HG03469 (cell line): Measurements from ENCODE around the gene KIAA0319L.
"Not testable (repeated sequence)": the region's sequence is repeated elsewhere in the genome, so short reads cannot be mapped to it uniquely, and the experiment has no call there.

Source experiments
- ATAC-seq: cut with Tn5 transposase; IDR thresholded peaks from one replicate; pipeline ENCODE4 v1.9.1; 2021; ENCODE audit warnings: mild to moderate bottlenecking, moderate library complexity, moderate number of reproducible peaks; ENCODE audit not compliant: unreplicated experiment

KIAA0319L gene

GRCh38 chr1:35581621-35582020 lies 24.4 kb upstream of the KIAA0319L start:
- ATAC-seq: not testable (repeated sequence)

GRCh38 chr1:35580949-35581388 lies 23.8 kb upstream of the KIAA0319L start:
- no peak for ATAC-seq

DNA sequence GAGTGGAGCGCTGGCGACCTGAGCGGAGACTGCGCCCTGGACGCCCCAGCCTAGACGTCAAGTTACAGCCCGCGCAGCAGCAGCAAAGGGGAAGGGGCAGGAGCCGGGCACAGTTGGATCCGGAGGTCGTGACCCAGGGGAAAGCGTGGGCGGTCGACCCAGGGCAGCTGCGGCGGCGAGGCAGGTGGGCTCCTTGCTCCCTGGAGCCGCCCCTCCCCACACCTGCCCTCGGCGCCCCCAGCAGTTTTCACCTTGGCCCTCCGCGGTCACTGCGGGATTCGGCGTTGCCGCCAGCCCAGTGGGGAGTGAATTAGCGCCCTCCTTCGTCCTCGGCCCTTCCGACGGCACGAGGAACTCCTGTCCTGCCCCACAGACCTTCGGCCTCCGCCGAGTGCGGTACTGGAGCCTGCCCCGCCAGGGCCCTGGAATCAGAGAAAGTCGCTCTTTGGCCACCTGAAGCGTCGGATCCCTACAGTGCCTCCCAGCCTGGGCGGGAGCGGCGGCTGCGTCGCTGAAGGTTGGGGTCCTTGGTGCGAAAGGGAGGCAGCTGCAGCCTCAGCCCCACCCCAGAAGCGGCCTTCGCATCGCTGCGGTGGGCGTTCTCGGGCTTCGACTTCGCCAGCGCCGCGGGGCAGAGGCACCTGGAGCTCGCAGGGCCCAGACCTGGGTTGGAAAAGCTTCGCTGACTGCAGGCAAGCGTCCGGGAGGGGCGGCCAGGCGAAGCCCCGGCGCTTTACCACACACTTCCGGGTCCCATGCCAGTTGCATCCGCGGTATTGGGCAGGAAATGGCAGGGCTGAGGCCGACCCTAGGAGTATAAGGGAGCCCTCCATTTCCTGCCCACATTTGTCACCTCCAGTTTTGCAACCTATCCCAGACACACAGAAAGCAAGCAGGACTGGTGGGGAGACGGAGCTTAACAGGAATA lies 20.1 kb upstream of the KIAA0319L start:
- no peak for ATAC-seq

GRCh38 chr1:35576766-35577070 lies 19.5 kb upstream of the KIAA0319L start:
- not testable (repeated sequence) for ATAC-seq

- no peak for ATAC-seq
Observed at GRCh38 chr1:35576061-35576765, 19.0 kb upstream of the KIAA0319L start.

GRCh38 chr1:35575416-35575958 lies 18.3 kb upstream of the KIAA0319L start:
- ATAC-seq: no peak

GRCh38 chr1:35574655-35575415 lies 17.6 kb upstream of the KIAA0319L start:
- no peak for ATAC-seq

DNA sequence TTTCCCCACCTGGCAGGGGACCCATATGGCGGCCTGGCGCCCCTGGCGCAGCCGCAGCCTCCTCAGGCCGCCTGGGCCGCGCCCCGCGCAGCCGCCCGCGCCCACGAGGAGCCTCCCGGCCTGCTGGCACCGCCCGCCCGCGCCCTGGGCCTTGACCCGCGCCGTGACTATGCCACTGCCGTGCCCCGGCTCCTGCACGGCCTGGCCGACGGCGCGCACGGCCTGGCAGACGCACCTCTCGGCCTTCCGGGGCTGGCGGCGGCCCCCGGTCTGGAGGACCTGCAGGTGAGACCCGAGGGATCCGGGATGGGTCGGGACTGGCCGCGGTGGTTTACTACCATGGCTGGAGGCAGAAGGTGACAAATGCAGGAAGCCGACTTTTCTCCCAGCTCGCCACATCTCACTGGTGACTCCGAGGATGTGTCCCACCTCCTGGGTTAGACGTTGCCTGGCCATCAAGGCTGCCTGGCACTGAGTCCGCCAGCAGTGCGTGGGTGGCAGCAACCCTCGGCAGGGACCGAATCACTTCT lies 17.0 kb upstream of the KIAA0319L start:
- no peak for ATAC-seq

GRCh38 chr1:35573198-35574124 lies 16.3 kb upstream of the KIAA0319L start, which contains the start of gene TFAP2E:
Gene TFAP2E (plus strand): TSS chr1:35573314. CDS start chr1:35573578, 264 bp downstream.
- ATAC-seq: no peak

- no peak for ATAC-seq
Observed at GRCh38 chr1:35572296-35572695, 15.1 kb upstream of the KIAA0319L start.

DNA sequence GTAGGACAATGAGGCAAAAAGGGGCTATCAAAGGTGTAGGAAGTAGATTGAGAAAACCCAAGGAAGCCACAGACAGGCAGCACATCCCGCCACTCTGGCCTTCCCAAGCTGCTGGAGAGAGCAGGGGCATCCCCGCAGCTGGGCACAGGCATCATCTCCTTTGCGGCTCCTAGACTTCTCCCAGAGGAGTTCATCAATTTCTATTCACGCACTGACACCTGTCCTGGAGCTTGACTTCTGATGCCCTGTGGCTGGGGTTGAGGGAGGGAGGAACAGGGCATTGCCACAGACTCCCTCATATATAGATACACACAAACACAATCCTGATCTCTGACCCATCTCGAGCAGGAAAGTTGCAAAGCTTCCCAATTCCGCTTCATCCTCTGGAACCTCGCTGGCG lies 14.1 kb upstream of the KIAA0319L start:
- ATAC-seq: no peak

DNA sequence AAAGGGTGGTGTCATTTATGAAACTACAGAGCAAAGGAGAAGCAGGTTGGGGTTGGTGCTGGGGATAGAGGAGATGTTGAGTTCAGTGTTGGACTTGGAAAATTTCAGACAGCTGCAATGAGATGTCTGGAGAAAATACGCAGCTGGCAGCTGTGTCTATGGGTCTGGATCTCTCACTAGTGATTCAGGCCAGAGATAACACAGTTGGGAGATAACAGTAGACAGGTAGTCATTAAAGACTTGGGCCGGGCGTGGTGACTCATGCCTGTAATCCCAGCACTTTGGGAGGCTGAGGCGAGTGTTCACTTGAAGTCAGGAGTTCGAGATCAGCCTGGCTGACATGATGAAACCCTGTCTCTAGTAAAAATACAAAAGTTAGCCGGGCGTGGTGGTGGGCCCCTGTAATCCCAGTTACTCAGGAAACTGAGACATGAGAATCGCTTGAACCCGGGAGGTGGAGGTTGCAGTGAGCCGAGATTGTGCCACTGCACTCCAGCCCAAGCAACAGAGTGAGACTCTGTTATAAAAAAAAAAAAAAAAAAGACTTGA lies 13.5 kb upstream of the KIAA0319L start:
- no peak for ATAC-seq

DNA sequence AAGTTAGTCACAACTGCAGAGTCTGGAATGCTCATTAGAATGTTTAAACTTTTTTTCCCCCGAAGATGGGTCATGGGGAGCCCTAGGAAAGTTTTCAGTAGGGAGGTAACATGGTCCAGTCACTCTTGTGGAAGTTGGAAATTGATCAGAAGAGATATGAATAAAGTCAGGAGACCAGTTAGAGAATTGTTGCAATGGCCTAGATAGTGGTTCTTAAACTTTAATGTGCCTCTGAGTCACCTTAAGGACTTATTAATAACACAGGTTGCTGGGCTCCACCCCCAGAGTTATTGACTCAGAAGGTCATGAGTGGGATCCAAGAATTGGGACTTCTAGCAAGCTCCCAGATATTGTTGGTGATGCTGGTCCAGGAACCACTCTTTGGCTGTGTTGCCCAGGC lies 12.7 kb upstream of the KIAA0319L start:
- ATAC-seq: no peak

DNA sequence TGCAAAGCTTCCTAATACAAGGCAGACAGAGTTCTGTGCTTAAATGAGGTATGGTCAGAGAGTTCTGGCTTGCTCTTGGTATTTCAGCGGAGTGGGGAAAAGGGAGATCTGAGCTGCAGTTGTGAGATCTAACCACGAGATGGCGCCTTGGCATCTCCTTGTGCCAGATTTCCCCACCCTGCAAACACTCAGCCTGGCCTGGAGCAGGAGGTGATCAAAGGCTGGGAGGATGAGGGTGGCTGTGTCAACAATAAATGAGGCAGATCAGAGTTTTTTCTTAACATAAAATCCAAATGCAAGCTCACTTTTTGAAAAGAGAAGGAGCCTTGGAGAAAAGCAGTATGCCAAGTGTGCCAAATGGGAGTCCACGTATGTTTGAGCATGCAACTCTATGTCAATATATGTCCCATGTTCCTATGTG lies 11.8 kb upstream of the KIAA0319L start:
- ATAC-seq: no peak

DNA sequence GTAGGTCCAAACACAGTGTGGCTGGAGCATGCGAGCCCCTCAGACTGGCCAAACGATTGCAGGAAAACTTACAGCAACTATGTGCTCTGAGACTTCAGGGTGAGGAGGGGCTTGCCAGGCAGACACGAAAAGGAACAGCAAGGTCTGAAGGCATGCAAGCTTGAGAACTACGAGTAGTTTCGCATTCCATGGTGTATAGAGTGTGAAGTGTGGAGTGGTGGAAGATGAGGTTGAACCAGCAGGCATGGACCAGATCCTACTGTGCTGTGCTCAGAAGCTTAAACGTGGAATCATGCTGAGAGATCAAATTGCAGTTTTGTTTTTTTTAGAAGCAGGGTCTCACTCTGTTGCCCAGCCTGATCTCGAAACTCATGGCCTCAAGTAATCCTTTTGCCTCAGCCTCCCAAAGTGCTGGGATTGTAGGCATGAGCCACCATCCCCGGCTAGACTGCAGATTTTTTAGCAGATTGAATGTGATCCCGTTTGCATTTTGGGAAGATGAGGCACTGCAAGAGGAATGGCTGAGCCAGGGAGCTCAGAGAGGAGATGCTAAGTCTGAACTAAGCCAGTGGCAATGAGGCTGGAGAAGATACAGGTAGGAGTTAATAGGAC lies 10.8 kb upstream of the KIAA0319L start:
- no peak for ATAC-seq

GRCh38 chr1:35565742-35566133 lies 8.5 kb upstream of the KIAA0319L start:
- no peak for ATAC-seq

GRCh38 chr1:35564884-35565741 lies 7.9 kb upstream of the KIAA0319L start:
- no peak for ATAC-seq
